Measurements from ENCODE around the gene RHOJ. TPM values are rescaled to one million over a fixed set of nuclear protein-coding genes. Genes with fewer than 3 reads are reported as not detected.

Gene RHOJ
- total and polyA plus RNA-seq, 2 of the 8 experiments (the other 6 are each of a cell fraction or from before 2014, with no cell fraction given), result 0.11 TPM; not detected in 1

- TF ChIP-seq CHD7 (IDR thresholded peaks at IDR 0.05; ENCODE audit: insufficient replicate concordance, low read length) (no peak), MAFK (IDR thresholded peaks at IDR 0.05; ENCODE audit: low read depth, low read length) (no peak), RBBP5 (IDR thresholded peaks at IDR 0.05; ENCODE audit: borderline replicate concordance, low read depth, low read length) (no peak), USF2 (IDR thresholded peaks at IDR 0.05; ENCODE audit: low read length) (no peak), POLR2A (IDR thresholded peaks at IDR 0.05; ENCODE audit: control extremely low read depth in 1 of 2, low read depth in 2 of 2, low read length in 2 of 2) (no peak), RAD21 (IDR thresholded peaks at IDR 0.05 in 1 of 2, conservative IDR thresholded peaks at IDR 0.05 in 1 of 2; ENCODE audit: low read depth in 2 of 2, low read length in 2 of 2) (no peak), TBP (IDR thresholded peaks at IDR 0.05; ENCODE audit: low read depth, low read length) (no peak), SRF (IDR thresholded peaks at IDR 0.05; ENCODE audit: low read depth, low read length) (no peak), TAF7 (optimal IDR thresholded peaks at IDR 0.05; ENCODE audit: borderline replicate concordance, low read depth, low read length) (no peak)
Observed at GRCh38 chr14:63275611-63276010, 71.4 kb downstream of the RHOJ start (continued).

All from H1 (cell line).